Loucy (cell line): ENCODE results near the gene SPATA33.

Experiments
- H2AFZ ChIP-seq: fragments of 200-600 bp; sonication (generic); 2 replicates; pipeline ENCODE4 v1.6.0; 2016; ENCODE audit warnings: antibody characterized with exemption, mild to moderate bottlenecking, low read length, moderate library complexity
- H3F3A ChIP-seq: fragments of 200-600 bp; 2 replicates; pipeline ENCODE4 v1.6.0; 2016; ENCODE audit warnings: antibody characterized with exemption, low read depth, mild to moderate bottlenecking
- H3K27me3 ChIP-seq: fragments of 200-600 bp; sonication (generic); 2 replicates; pipeline ENCODE4 v1.6.1; 2014; ENCODE audit warnings: low read length, mild to moderate bottlenecking; ENCODE audit not compliant: insufficient read depth, poor library complexity, severe bottlenecking
- H3K36me3 ChIP-seq: fragments of 200-600 bp; sonication (generic); 2 replicates; pipeline ENCODE4 v1.6.1; 2016; ENCODE audit warnings: low read length; ENCODE audit not compliant: insufficient read depth
- H3K4me1 ChIP-seq: fragments of 200-600 bp; sonication (generic); 2 replicates; pipeline ENCODE4 v1.5.1; 2014; ENCODE audit warnings: low read length, mild to moderate bottlenecking; ENCODE audit not compliant: insufficient read depth, poor library complexity, severe bottlenecking
- H3K4me2 ChIP-seq: fragments of 200-600 bp; sonication (generic); 2 replicates; pipeline ENCODE4 v1.6.0; 2014; ENCODE audit warnings: antibody characterized with exemption, low read length, low read depth, mild to moderate bottlenecking; ENCODE audit not compliant: poor library complexity, severe bottlenecking
- H3K4me3 ChIP-seq: fragments of 200-600 bp; sonication (generic); 2 replicates; pipeline ENCODE4 v1.5.1; 2014; ENCODE audit warnings: low read length, mild to moderate bottlenecking, mixed read lengths; ENCODE audit not compliant: poor library complexity, severe bottlenecking
- H3K79me2 ChIP-seq: fragments of 200-600 bp; sonication (generic); 2 replicates; pipeline ENCODE4 v1.6.1; 2014; ENCODE audit warnings: low read length; ENCODE audit not compliant: insufficient read depth
- H3K9ac ChIP-seq: fragments of 200-600 bp; sonication (generic); 2 replicates; pipeline ENCODE4 v1.6.0; 2014; ENCODE audit warnings: mild to moderate bottlenecking, low read depth, low read length, moderate library complexity; ENCODE audit not compliant: poor library complexity, severe bottlenecking
- H3K9me2 ChIP-seq: fragments of 200-600 bp; sonication (generic); replicated peaks from 2 replicates; pipeline ENCODE4 v1.6.1; 2016; ENCODE audit warnings: low read depth, low read length, mixed read lengths
- H3K9me3 ChIP-seq: fragments of 200-600 bp; sonication (generic); 2 replicates; pipeline ENCODE4 v1.6.1; 2014; ENCODE audit warnings: mild to moderate bottlenecking, antibody characterized with exemption, low read length, low read depth; ENCODE audit not compliant: insufficient read depth
- H4K20me1 ChIP-seq: fragments of 200-600 bp; sonication (generic); 2 replicates; pipeline ENCODE4 v1.6.0; 2014; ENCODE audit warnings: antibody characterized with exemption, low read length, mild to moderate bottlenecking; ENCODE audit not compliant: insufficient read depth, poor library complexity, severe bottlenecking
- CTCF ChIP-seq: fragments of 200-600 bp; sonication (generic); conservative IDR thresholded peaks from 2 replicates; pipeline ENCODE4 v1.5.1; 2014; ENCODE audit warnings: mild to moderate bottlenecking, antibody characterized with exemption, low read length
- EZH2phosphoT487 ChIP-seq: fragments of 200-600 bp; IDR thresholded peaks from 2 replicates; pipeline ENCODE4 v1.6.1; 2018; ENCODE audit warnings: antibody characterized with exemption, mild to moderate bottlenecking, moderate library complexity, borderline replicate concordance

The SPATA33 gene

GRCh38 chr16:89620406-89620841 is 37.2 kb upstream of the SPATA33 start:
- no peaks in the 10 kb centered on the region for H3K36me3 ChIP-seq
- no peak overlapping the region for H3K4me2 ChIP-seq
- H3K27me3 ChIP-seq, result no peaks in the 10 kb centered on the region
- no peak overlapping the region for H3K4me3 ChIP-seq
- H4K20me1 ChIP-seq, result no peaks in the 10 kb centered on the region
- no peak for TF ChIP-seq EZH2phosphoT487
- TF ChIP-seq CTCF, result no peak
- H3K9ac ChIP-seq, result no peak overlapping the region
- no peak overlapping the region for H2AFZ ChIP-seq
- no peaks in the 10 kb centered on the region for H3K9me3 ChIP-seq
- H3F3A ChIP-seq, result no peaks in the 10 kb centered on the region
- no peaks in the 10 kb centered on the region for H3K79me2 ChIP-seq
- no peaks in the 10 kb centered on the region for H3K9me2 ChIP-seq
- H3K4me1 ChIP-seq, result peaks cover 7% of the 10 kb centered on the region

GRCh38 chr16:89621136-89621697 is 36.4 kb upstream of the SPATA33 start:
- H3K4me3 ChIP-seq, result no peak overlapping the region

GRCh38 chr16:89621698-89622409 is 35.8 kb upstream of the SPATA33 start:
- Histone ChIP-seq H3K27me3 (no peaks in the 10 kb centered on the region), H4K20me1 (no peaks in the 10 kb centered on the region), H3K4me1 (peaks cover 2% of the 10 kb centered on the region), H3K36me3 (no peaks in the 10 kb centered on the region), H3K79me2 (no peaks in the 10 kb centered on the region), H3F3A (no peaks in the 10 kb centered on the region), H3K9me3 (no peaks in the 10 kb centered on the region), H3K9me2 (no peaks in the 10 kb centered on the region), H3K4me2 (no peak overlapping the region), H3K4me3 (no peak overlapping the region), H2AFZ (no peak overlapping the region), H3K9ac (no peak overlapping the region)
- TF ChIP-seq EZH2phosphoT487 (no peak), CTCF (no peak)

More at GRCh38 chr16:89621136-89621697, 36.4 kb upstream of the SPATA33 start:
- no peak for TF ChIP-seq EZH2phosphoT487
- TF ChIP-seq CTCF, result no peak
- H3K79me2 ChIP-seq, result no peaks in the 10 kb centered on the region
- H4K20me1 ChIP-seq, result no peaks in the 10 kb centered on the region
- no peaks in the 10 kb centered on the region for H3K36me3 ChIP-seq
- no peak overlapping the region for H3K4me2 ChIP-seq
- H3K9ac ChIP-seq, result no peak overlapping the region
- H2AFZ ChIP-seq, result no peak overlapping the region
- no peaks in the 10 kb centered on the region for H3K9me2 ChIP-seq
- H3K27me3 ChIP-seq, result no peaks in the 10 kb centered on the region
- H3K9me3 ChIP-seq, result no peaks in the 10 kb centered on the region
- peaks cover 7% of the 10 kb centered on the region for H3K4me1 ChIP-seq
- no peaks in the 10 kb centered on the region for H3F3A ChIP-seq
